AG10803 (cell line): Measurements from ENCODE around the gene RAB3GAP2.
"Not testable (repeated sequence)": the region's sequence is repeated elsewhere in the genome, so short reads cannot be mapped to it uniquely, and the experiment has no call there.

ENCODE experiments used
- DNase-seq: peaks from one replicate; pipeline ENCODE4 v3.0.0; 2010; ENCODE audit warnings: low read depth
- H3K4me3 ChIP-seq: 2 replicates; pipeline ENCODE4 v1.5.1; 2011; ENCODE audit warnings: mild to moderate bottlenecking, low read length, control low read depth
- CTCF ChIP-seq: conservative IDR thresholded peaks from 2 replicates; pipeline ENCODE4 v1.5.1; 2011; ENCODE audit warnings: mild to moderate bottlenecking, low read length, control low read depth, inconsistent platforms

The RAB3GAP2 gene

GRCh38 chr1:220315070-220315839 lies 43.0 kb upstream of the RAB3GAP2 start:
- no peak for DNase-seq
- no peak overlapping the region for H3K4me3 ChIP-seq
- TF ChIP-seq CTCF = no peak

- no peak for DNase-seq
- no peak for TF ChIP-seq CTCF
- H3K4me3 ChIP-seq = no peak overlapping the region
Measured at GRCh38 chr1:220313576-220313975, 41.3 kb upstream of the RAB3GAP2 start.

- H3K4me3 ChIP-seq, DNase-seq: not testable (repeated sequence)
Measured at GRCh38 chr1:220310147-220310546, 37.9 kb upstream of the RAB3GAP2 start.

- DNase-seq = peak; percentile 40
- no peak for TF ChIP-seq CTCF
- H3K4me3 ChIP-seq = no peak overlapping the region
Measured at GRCh38 chr1:220307607-220308006, 35.4 kb upstream of the RAB3GAP2 start.

- no peak for DNase-seq
- H3K4me3 ChIP-seq = no peak overlapping the region
- no peak for TF ChIP-seq CTCF
Measured at GRCh38 chr1:220306339-220306738, 34.1 kb upstream of the RAB3GAP2 start.

- no peak for TF ChIP-seq CTCF
- no peak for DNase-seq
- H3K4me3 ChIP-seq = no peak overlapping the region
Measured at GRCh38 chr1:220303871-220304270, 31.6 kb upstream of the RAB3GAP2 start.

GRCh38 chr1:220301630-220302029 lies 29.4 kb upstream of the RAB3GAP2 start:
- no peak overlapping the region for H3K4me3 ChIP-seq
- no peak for DNase-seq
- TF ChIP-seq CTCF = no peak
